Measurements from ENCODE around the gene NACC2.

Gene NACC2

DNA sequence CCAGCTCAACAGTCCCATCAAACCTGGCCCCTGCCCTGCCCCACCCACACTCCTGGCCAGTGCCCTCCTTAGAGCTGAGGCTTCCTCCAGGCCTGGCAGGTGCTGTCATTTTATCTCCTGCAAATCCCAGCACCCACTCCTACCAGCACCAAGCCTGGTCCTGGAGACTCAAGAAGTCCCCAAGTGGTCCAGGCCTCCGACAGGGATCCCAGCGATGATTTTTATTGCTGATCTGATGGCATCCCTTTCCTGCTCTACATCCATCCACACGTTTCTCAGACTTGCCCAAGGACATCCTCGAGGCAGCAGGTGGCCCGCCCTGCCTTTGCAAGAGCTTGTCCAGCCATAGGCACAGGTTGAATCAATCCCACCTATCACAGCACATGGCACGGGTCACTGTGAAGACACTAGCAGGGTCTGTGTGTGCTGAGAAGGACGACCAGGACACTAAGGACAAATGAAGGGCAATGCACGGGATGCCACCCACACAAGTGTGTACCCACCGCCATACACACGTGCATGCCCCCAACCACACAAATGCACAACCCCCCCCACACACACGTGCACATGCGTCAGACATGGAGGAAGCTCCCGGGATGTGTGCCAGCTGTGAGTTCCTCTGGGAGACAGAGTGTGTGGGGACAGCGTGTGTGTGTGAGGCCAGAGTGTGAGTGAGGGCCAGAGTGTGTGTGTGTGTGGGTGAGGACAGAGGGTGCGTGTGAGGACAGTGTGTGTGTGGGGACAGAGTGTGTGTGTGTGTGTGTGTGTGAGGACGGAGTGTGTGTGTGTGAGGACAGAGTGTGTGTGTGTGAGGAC is 71.5 kb downstream of the NACC2 start:
- DNase-seq (ENCODE audit: low read depth, low spot score): no peak

DNA sequence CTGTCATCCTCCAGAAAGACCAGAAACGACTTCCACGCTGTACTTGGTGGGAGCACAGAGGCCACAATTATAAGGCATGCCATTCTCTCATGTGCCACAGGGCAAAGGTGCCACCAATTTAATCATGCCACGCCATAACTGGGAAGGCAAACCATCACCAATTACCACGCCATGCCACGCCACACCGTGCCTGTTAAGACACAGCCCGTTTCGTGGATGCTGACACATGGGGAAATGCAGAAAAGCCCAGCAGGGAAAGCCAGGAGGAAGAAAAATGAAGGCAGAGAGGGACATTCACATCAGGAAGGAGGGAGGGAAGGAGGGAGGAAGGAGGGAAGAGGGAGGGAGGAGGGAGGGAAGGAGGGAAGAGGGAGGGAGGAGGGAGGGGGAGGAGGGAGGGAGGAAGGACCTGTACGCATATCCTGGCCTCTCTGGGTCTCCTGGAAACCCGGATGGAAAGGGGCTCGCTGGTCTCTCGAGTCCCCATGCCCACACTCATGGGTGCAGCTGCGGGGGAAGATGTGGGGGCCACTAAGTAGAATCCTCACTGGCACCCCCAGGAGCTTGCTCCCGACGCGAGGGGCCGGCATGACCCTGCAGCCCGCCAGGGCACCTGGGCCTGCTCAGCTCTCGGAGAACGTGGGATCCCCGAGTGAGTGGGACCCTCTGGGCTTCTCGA is 72.2 kb downstream of the NACC2 start:
- no peak for DNase-seq (ENCODE audit: low read depth, low spot score)

DNA sequence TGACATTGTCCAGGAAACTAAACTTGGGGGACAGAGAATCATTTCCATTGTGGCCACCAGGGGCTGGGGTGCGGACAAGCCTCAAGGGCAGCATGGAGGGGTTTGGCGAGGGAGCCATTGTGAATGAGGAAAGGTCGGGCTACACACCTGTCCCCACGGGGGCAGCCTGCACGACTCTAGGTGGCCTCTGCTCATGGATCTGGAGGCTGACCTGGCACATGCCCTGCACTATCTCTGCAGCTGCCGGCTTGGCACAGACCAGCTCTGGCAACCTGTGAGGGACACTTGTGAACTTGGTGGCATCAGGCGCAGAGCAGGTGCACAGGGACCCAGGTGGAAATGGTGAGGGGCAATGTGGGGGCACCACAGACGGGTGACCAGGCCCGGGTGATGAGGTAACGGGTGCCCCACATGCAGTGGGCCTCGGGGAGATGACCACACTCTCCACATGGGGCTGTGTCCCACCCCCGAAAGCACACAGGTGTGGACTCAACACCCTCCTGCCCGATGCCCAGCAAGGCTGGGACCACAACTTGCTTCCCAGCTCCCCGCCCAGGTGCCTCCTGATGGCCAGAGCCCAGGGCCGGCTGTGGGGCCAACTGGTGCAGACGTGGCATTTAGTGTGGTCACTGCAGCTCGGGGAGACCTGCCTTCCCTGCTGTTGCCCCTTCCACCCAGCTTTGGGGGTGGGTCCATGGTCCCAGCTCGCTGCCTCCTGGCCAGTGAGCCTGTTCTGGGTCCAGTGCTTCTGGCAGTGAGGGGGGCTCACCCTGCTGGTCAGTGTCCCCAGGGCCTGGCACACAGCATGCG is 73.0 kb downstream of the NACC2 start:
- DNase-seq (ENCODE audit: low read depth, low spot score): no peak

DNA sequence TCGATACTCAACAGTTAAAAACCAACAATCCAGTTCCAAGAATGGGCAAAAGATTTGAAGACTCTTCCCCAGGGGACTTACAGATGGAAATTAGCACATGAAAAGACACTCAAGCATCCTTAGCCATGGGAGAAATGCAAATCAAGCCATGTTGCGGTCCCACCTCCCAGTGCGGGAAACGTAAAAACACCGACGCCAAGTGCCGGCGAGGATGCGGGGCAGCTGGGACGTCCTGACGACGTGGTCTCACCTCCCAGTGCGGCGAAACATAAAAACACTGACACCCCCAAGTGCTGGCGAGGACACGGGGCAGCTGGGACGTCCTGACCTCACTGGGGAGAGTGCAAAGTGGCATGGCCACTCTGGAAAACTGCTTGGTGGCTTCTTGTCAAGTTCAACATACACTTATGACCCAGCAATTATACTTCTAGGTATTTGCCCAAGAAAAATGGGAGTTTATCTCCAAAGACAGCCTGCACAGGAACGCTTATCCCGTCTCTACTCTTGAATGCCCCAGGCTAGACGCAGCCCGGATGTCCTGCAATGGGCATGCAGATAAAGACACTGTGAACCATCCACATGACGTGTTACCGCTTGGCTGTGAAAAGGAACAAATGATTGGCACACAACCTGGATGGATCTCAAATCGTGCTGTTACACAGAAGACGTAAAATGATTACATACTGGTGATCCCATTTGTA is 73.8 kb downstream of the NACC2 start:
- no peak for DNase-seq (ENCODE audit: low read depth, low spot score)

DNA sequence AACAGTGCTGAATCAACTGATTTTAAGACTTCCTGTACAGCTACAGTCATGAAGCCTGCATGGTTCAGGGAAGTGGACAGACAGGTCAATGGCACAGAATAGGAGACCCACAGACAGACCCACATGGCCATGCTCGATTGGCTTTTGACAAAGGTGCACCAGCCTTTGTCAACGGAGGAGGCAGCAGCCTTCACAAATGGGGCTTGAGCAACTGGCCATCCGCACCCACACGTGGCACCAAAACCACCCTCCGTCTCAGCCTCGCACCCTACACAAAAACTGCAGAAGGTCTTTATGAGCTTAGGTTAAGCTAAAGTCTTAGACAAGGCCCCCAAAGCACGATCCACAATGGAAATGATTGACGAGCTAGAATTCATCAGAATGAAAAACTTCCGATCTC is 74.4 kb downstream of the NACC2 start:
- no peak for DNase-seq (ENCODE audit: low read depth, low spot score)

- DNase-seq (ENCODE audit: low read depth, low spot score): no peak
Measured at GRCh38 chr9:136020206-136020605, 74.9 kb downstream of the NACC2 start.

DNA sequence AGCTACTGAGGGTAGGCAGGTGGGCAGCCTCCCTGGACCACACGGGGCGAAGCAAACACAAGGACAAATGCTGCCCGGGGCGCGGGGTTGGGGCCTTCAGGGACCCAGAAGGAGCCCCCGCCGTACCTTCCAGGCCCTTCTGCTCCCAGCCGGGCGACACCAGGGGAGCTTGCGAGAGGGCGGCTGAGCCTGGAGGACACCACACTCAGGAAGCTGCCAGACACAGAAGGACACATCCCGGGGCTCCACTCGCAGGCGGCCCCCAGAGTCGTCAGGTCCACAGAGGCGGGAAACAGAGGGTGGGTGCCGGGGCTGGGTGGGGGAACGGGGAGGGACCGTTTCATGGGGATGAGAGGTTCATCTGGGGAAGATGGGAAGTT is 75.4 kb downstream of the NACC2 start:
- DNase-seq (ENCODE audit: low read depth, low spot score): no peak

GRCh38 chr9:136019041-136019680 is 75.9 kb downstream of the NACC2 start:
- no peak for DNase-seq (ENCODE audit: low read depth, low spot score)

DNA sequence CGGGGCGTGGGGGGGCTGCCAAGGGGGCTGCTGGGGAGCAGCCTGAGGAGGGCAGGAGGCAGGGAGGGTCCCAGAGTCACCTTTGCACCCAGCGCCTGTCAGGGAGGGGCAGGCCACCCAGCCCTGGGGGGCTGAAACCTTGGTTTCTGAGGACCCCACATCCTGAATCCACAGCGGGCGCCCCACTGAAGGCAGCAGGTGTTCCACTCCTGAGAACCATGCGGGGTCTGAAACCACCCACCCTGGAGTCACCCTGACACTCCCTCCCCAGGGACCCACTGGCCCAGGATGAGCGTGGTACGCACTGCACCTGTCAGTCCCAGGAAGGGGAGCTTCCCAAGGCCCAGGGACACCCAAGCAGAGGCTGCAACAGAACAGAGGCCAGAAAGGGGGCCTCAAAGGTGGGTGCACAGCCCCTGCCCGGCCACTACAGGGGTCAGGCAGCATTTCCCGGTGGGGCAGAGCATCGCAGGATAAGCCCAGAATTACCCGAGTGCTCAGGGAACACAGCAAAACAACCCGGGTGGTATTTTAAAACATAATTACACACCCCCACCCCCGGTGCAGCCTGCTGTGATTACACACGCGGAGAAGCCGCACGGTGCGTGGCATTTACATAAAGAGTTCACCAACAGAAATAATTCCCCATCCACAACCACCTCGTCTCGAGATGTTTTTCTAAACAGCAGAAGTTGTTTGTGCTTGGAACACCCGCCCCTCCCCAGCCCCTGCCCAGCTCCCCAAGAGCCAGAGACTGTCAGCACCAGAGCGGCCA is 76.6 kb downstream of the NACC2 start:
- DNase-seq (ENCODE audit: low read depth, low spot score): no peak

DNA sequence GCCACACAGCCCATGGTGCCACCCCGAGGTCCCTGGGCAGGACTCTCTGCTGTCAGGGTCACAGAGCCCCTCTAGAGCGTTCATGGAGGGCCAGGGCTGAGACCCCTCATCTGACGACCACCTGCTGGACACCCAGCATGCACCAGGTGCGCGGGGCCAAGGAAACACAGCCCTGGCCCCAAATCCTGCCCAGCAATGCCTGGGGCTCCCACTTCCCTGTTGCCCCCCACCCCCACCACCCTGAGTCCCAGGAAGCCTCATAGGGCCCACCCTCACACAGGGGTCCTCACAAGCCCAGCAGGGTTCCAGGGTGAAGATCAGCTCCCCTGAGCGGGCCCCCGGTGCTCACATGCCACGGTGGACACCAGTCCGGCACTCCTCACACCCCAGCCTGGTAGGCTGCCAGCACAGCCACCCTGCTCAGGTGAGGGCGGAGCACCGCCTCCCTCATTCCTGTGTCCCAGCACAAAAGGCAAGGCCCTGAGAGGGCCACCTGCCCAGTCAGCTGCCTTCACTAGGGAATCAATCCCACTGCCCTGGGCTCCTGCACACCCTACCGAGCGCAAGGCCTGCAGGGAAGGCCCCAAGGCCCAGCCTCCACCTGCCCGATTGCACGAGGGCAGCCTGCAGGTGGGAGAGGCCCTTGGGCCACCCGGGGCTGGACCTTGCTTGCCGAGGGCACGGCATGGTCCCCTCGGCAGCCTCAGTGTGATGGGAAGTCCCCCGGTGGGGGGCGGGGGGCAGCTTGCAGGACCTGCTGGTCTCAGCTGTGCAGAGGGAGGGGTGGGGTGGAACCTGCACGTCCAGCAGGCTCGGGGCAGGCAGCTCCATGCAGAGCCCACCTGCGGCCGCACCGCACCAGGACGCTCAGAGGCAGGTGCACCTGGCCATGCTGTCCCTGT is 77.5 kb downstream of the NACC2 start:
- no peak for DNase-seq (ENCODE audit: low read depth, low spot score)

GRCh38 chr9:136016572-136017288 is 78.4 kb downstream of the NACC2 start:
- no peak for DNase-seq (ENCODE audit: low read depth, low spot score)

GRCh38 chr9:136015656-136016571 is 79.2 kb downstream of the NACC2 start:
- DNase-seq (ENCODE audit: low read depth, low spot score): no peak

- DNase-seq (ENCODE audit: low read depth, low spot score): no peak
Measured at GRCh38 chr9:136014924-136015633, 80.0 kb downstream of the NACC2 start.

- DNase-seq (ENCODE audit: low read depth, low spot score): no peak
Measured at GRCh38 chr9:136014147-136014923, 80.8 kb downstream of the NACC2 start.

- DNase-seq (ENCODE audit: low read depth, low spot score): no peak
Measured at GRCh38 chr9:136013524-136014034, 81.5 kb downstream of the NACC2 start.

DNA sequence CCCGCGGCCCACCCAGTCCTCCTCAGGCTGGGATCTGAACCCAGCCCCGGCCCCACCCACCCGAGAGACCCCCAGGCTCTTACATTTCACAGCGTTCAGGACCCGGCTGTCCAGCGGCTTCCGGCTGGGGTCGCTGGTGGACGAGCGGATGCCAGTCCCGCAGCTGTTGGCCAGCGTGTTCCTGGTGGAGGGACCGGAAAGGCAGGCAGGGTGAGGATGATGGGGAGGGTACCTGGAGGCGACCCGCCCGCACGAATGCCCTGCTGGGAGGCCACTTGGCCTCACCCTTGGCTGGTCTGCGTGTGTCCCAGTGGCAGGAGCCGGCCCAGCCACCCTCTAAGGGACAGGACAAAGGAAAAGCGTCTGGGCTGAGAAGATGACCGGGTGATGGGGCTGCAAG is 82.0 kb downstream of the NACC2 start:
- DNase-seq (ENCODE audit: low read depth, low spot score): no peak

Data from smooth muscle cell of the brain vasculature (primary cell).